Liver (tissue), 3 donors: Measurements from ENCODE around the gene IQCK.

ENCODE experiments used
- CTCF ChIP-seq: fragments of 150-350 bp; IDR thresholded peaks from 2 replicates; pipeline ENCODE4 v1.5.1; 2017; ENCODE audit warnings: improper control_type of control experiment, low read depth, low read length; ENCODE audit not compliant: missing input control
- FOXA1 ChIP-seq: IDR thresholded peaks from 2 replicates; pipeline ENCODE4 v1.6.1; 2016; ENCODE audit warnings: antibody characterized with exemption
- JUND ChIP-seq, 2 donors: IDR thresholded peaks; 2 replicates each; pipeline ENCODE4 v1.6.1; 2016; ENCODE audit warnings: antibody characterized with exemption in 2 of 2
- NR2F2 ChIP-seq: IDR thresholded peaks from 2 replicates; pipeline ENCODE4 v1.6.1; 2016; ENCODE audit warnings: antibody characterized with exemption
- RAD21 ChIP-seq, 2 donors: IDR thresholded peaks; 2 replicates each; pipeline ENCODE4 v1.6.1; 2016; ENCODE audit warnings: antibody characterized with exemption in 2 of 2, mild to moderate bottlenecking in 2 of 2
- REST ChIP-seq: IDR thresholded peaks from 2 replicates; pipeline ENCODE4 v1.6.1; 2016; ENCODE audit warnings: antibody characterized with exemption, mild to moderate bottlenecking
- SP1 ChIP-seq: IDR thresholded peaks from 2 replicates; pipeline ENCODE4 v1.6.1; 2018; ENCODE audit warnings: antibody characterized with exemption, mild to moderate bottlenecking
- YY1 ChIP-seq: IDR thresholded peaks from 2 replicates; pipeline ENCODE4 v1.6.1; 2016; ENCODE audit warnings: antibody characterized with exemption, mild to moderate bottlenecking
- ZBTB33 ChIP-seq: IDR thresholded peaks from 2 replicates; pipeline ENCODE4 v1.6.1; 2016; ENCODE audit warnings: antibody characterized with exemption
- TF ChIP-seq, protein P1 (sequence below): IDR thresholded peaks from 2 replicates; pipeline ENCODE4 v1.6.1; 2016; ENCODE audit warnings: antibody characterized with exemption
- donor health status: healthy.
- donor health status: healthy.

DNA sequence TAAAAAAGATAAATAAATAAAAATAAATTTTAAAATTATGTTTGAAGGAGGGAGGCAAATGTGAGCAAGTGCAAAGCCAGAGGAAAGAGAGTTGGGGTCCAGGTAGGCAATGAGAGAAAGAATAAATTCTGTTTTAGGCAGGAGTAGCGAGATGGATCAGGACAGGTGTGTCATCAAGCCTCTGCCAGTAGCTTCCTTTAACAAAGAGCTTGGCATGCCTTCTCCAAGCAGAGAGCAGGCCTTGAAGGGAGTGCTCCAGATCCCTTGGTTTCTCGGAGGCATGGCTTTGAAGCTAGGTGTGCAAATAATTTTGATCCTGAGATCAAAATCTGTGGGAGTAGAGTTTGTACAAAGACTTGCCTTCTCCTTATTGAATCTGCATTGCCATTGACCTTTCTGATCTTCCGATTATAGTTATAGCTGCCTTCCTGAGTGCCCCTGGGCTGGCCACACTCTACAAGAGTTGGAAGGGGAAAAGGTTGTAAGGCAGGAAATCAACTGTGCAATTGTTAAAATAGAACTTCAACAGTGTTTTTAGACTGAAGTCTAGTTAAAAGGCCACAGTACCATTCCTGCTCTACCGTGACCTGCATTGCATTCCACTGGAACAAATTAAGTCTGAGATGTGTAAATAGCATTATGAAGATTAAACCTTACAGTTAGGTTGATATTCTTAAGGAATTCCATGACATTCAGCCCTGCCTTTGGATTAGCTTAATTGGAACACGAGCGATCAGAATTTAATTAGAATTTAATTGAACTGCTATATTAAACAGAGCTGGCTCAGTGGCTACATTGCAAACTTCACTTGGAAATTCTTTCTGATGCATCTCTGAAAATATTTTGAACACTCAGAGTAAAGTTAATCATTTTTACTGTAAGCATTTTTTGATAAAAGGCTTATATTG, 33.7 kb downstream of the IQCK start:
- TF ChIP-seq CTCF (no peak), SP1 (no peak), FOXA1 (no peak), RAD21 (IDR thresholded peaks at IDR 0.05) (no peak), NR2F2 (no peak), YY1 (no peak), JUND (IDR thresholded peaks at IDR 0.05) (no peak), REST (no peak), ZBTB33 (no peak)
- TF ChIP-seq, protein P1, sequence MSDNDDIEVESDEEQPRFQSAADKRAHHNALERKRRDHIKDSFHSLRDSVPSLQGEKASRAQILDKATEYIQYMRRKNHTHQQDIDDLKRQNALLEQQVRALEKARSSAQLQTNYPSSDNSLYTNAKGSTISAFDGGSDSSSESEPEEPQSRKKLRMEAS = no peak
